SHP77 treated with DMSO at 0.1 percent for 48 hours (cell line): ENCODE measurements around the gene PCMTD2.

Source experiments
- DNase-seq: peaks from one replicate; lab custom pipeline; 2025; lab: John Stamatoyannopoulos, UW

Gene PCMTD2

GRCh38 chr20:64238851-64239387 lies 16.6 kb upstream of the PCMTD2 start:
- no peak for DNase-seq

- DNase-seq, result no peak
Observed at GRCh38 chr20:64239449-64240242, 15.9 kb upstream of the PCMTD2 start.

- no peak for DNase-seq
Observed at GRCh38 chr20:64240243-64241015, 15.1 kb upstream of the PCMTD2 start.

GRCh38 chr20:64241061-64241460 lies 14.5 kb upstream of the PCMTD2 start:
- DNase-seq, result no peak

GRCh38 chr20:64242003-64242796 lies 13.3 kb upstream of the PCMTD2 start:
- DNase-seq, result no peak

- DNase-seq, result no peak
Observed at GRCh38 chr20:64242797-64243475, 12.6 kb upstream of the PCMTD2 start.

- no peak for DNase-seq
Observed at GRCh38 chr20:64244281-64244805, 11.2 kb upstream of the PCMTD2 start.

GRCh38 chr20:64244870-64245603 lies 10.5 kb upstream of the PCMTD2 start:
- DNase-seq, result no peak

GRCh38 chr20:64245746-64246595 lies 9.6 kb upstream of the PCMTD2 start:
- DNase-seq, result no peak

- DNase-seq, result no peak
Observed at GRCh38 chr20:64246616-64247306, 8.8 kb upstream of the PCMTD2 start.

- no peak for DNase-seq
Observed at GRCh38 chr20:64247307-64247618, 8.3 kb upstream of the PCMTD2 start.

- DNase-seq, result no peak
Observed at GRCh38 chr20:64247970-64248841, 7.3 kb upstream of the PCMTD2 start.

GRCh38 chr20:64250027-64250426 lies 5.5 kb upstream of the PCMTD2 start:
- no peak for DNase-seq

- DNase-seq, result no peak
Observed at GRCh38 chr20:64253000-64253383, 2.6 kb upstream of the PCMTD2 start.

- no peak for DNase-seq
Observed at GRCh38 chr20:64253443-64253842, 2.1 kb upstream of the PCMTD2 start.

- no peak for DNase-seq
Observed at GRCh38 chr20:64254156-64254555, 1.4 kb upstream of the PCMTD2 start.

- DNase-seq, result no peak
Observed at GRCh38 chr20:64254571-64255360, 782 bp upstream of the PCMTD2 start.
